Cardiac septum (tissue), 1 donor: ENCODE results near the gene FAR1. TPM values are rescaled to one million over a fixed set of nuclear protein-coding genes. Genes with fewer than 3 reads are reported as not detected.

Experiments used
- DNase-seq: peaks from one replicate; pipeline ENCODE4 v3.0.0-alpha.2; 2020; ENCODE audit warnings: low spot score
- intact Hi-C: fragments of 100-400 bp; cut with DNase I; formaldehyde crosslinking; loops from one replicate; pipeline ENCODE4 v1.14.0; 2022
- total RNA-seq: library from RNA; stranded (reverse); fragmentation: NEBNext Ultra II Directional; extraction: Animal tissue kit (Norgen Biotek cat#: 25700); gene quantifications from one replicate; pipeline ENCODE4 v1.2.1, GENCODE V29; 2021
- donor health status: DM: no; HTN: no; CAD: no.

Gene FAR1
- total RNA-seq, 1 donor from 2014 or later = 40.9 TPM

- intact Hi-C loops = no loop called here
- no peak for DNase-seq
Observed at GRCh38 chr11:13767471-13767870, 99.0 kb downstream of the FAR1 start.

- intact Hi-C loops = no loop called here
- DNase-seq = no peak
Observed at GRCh38 chr11:13769188-13769587, 100.7 kb downstream of the FAR1 start.

- intact Hi-C loops = no loop called here
- DNase-seq = no peak
Observed at GRCh38 chr11:13771151-13771550, 102.7 kb downstream of the FAR1 start.

- DNase-seq = no peak
- intact Hi-C loops = loop anchor here (2.0 kb wide), 1 partner anchor 476 kb away; no protein-coding TSS in a partner anchor
Observed at GRCh38 chr11:13772223-13773046, 104.0 kb downstream of the FAR1 start.

- intact Hi-C loops = loop anchor here (5.0 kb wide), 1 partner anchor 172 kb away; no protein-coding TSS in a partner anchor
- DNase-seq = no peak
Observed at GRCh38 chr11:13775471-13775870, 107.0 kb downstream of the FAR1 start.

GRCh38 chr11:13776134-13776815, 107.8 kb downstream of the FAR1 start:
- intact Hi-C loops = loop anchor here (5.0 kb wide), 1 partner anchor 171 kb away; no protein-coding TSS in a partner anchor
- DNase-seq = no peak

- intact Hi-C loops = loop anchor here (5.0 kb wide), 1 partner anchor 170 kb away; no protein-coding TSS in a partner anchor
- DNase-seq = no peak
Observed at GRCh38 chr11:13777341-13777985, 109.0 kb downstream of the FAR1 start.

GRCh38 chr11:13778345-13778744, 109.9 kb downstream of the FAR1 start:
- intact Hi-C loops = loop anchor here (5.0 kb wide), 1 partner anchor 169 kb away; no protein-coding TSS in a partner anchor
- DNase-seq = no peak

- intact Hi-C loops = no loop called here
- DNase-seq = no peak
Observed at GRCh38 chr11:13781153-13781552, 112.7 kb downstream of the FAR1 start.

Other genes starting within 250 kb of the FAR1 start
- gene BTBD10, start 205.4 kb upstream of the FAR1 start, total RNA-seq = 31.3 TPM
- gene PTH, start 172.7 kb upstream of the FAR1 start, total RNA-seq = not detected